Vagina (tissue), 2 donors: ENCODE data around the gene ARHGAP26. TPM values are rescaled to one million over a fixed set of nuclear protein-coding genes. Genes with fewer than 3 reads are reported as not detected.
A peak's percentile ranks its signal among the peaks of the same experiment; 100 is the strongest.

Experiments
- DNase-seq, 2 donors: peaks; one replicate each; pipeline ENCODE4 v3.0.0-alpha.2; 2017; ENCODE audit errors: extremely low spot score in 2 of 2
- H3K27ac ChIP-seq: fragments of 200-600 bp; sonication (generic); one replicate; pipeline ENCODE4 v1.5.1; 2019
- H3K27me3 ChIP-seq: fragments of 200-600 bp; sonication (generic); one replicate; pipeline ENCODE4 v1.5.1; 2019
- H3K36me3 ChIP-seq, 2 donors: fragments of 200-600 bp; sonication (generic); one replicate each; pipeline ENCODE4 v1.5.1; 2017 to 2019
- H3K4me1 ChIP-seq: fragments of 200-600 bp; sonication (generic); one replicate; pipeline ENCODE4 v1.5.1; 2019
- H3K4me3 ChIP-seq, 2 donors: fragments of 200-600 bp; sonication (generic); 1 replicate in 1 of 2; 2 replicates in 1 of 2; pipeline ENCODE4 v1.5.1; 2016 to 2019
- H3K9me3 ChIP-seq: fragments of 200-600 bp; sonication (generic); one replicate; pipeline ENCODE4 v1.5.1; 2019
- CTCF ChIP-seq, 3 experiments: fragments of 450-650 bp in 2 of 3; fragments of 200-600 bp in 1 of 3; sonication (generic) in 1 of 3; IDR thresholded peaks; one replicate each; pipeline ENCODE4 v1.5.1; 2017 to 2019; ENCODE audit warnings: antibody characterized with exemption in 3 of 3, mild to moderate bottlenecking in 2 of 3, moderate library complexity in 2 of 3
- POLR2A ChIP-seq, 2 donors: fragments of 450-650 bp; IDR thresholded peaks; one replicate each; pipeline ENCODE4 v1.6.1; 2017; ENCODE audit warnings: antibody characterized with exemption in 2 of 2, mild to moderate bottlenecking in 2 of 2, moderate library complexity in 2 of 2
- POLR2AphosphoS5 ChIP-seq, 2 donors: sonication (generic); formaldehyde crosslinking; IDR thresholded peaks; one replicate each; pipeline ENCODE4 v1.9.0; 2017; ENCODE audit warnings: antibody characterized with exemption in 2 of 2, mild to moderate bottlenecking in 2 of 2, low read depth in 1 of 2; ENCODE audit not compliant: insufficient read depth in 1 of 2
- intact Hi-C: fragments of 100-400 bp; cut with DNase I; formaldehyde crosslinking; loops from one replicate; pipeline ENCODE4 v1.15.1; 2023
- total RNA-seq: library from RNA; depleted of rRNA; stranded (reverse); fragments of >200 nt; gene quantifications from one replicate; pipeline ENCODE4 v1.2.3, GENCODE V29; 2016

The ARHGAP26 gene
- total RNA-seq, 1 donor from 2014 or later: 42.5 TPM

GRCh38 chr5:142865631-142866030 is 95.5 kb downstream of the ARHGAP26 start:
- TF ChIP-seq CTCF (IDR thresholded peaks at IDR 0.05) (no peak), POLR2A (IDR thresholded peaks at IDR 0.05) (no peak), POLR2AphosphoS5 (IDR thresholded peaks at IDR 0.05; ENCODE audit: insufficient read depth in 1 of 2, low read depth in 1 of 2) (no peak)
- no peak overlapping the region for H3K27ac ChIP-seq
- H3K4me3 ChIP-seq: no peak overlapping the region
- no peaks in the 10 kb centered on the region for H3K27me3 ChIP-seq
- no peak for DNase-seq
- H3K4me1 ChIP-seq: peaks cover 50% of the 10 kb centered on the region
- no peaks in the 10 kb centered on the region for H3K9me3 ChIP-seq
- no peaks in the 10 kb centered on the region for H3K36me3 ChIP-seq
- intact Hi-C loops: no loop called here

GRCh38 chr5:142866563-142867275 is 96.5 kb downstream of the ARHGAP26 start:
- no peak for DNase-seq
- intact Hi-C loops: no loop called here
- Histone ChIP-seq H3K9me3 (no peaks in the 10 kb centered on the region), H3K4me3 (no peak overlapping the region), H3K36me3 (no peaks in the 10 kb centered on the region), H3K4me1 (peaks cover 60% of the 10 kb centered on the region), H3K27me3 (no peaks in the 10 kb centered on the region), H3K27ac (no peak overlapping the region)
- peak; percentile 42 to 70 (median 66) for TF ChIP-seq CTCF (IDR thresholded peaks at IDR 0.05)
- no peak for TF ChIP-seq POLR2A (IDR thresholded peaks at IDR 0.05)

- Histone ChIP-seq H3K27ac (no peak overlapping the region), H3K9me3 (no peaks in the 10 kb centered on the region), H3K27me3 (no peaks in the 10 kb centered on the region), H3K36me3 (no peaks in the 10 kb centered on the region), H3K4me3 (no peak overlapping the region), H3K4me1 (peaks cover 49% of the 10 kb centered on the region)
- intact Hi-C loops: no loop called here
- TF ChIP-seq POLR2A (IDR thresholded peaks at IDR 0.05): no peak
- TF ChIP-seq POLR2AphosphoS5 (IDR thresholded peaks at IDR 0.05; ENCODE audit: insufficient read depth in 1 of 2, low read depth in 1 of 2): no peak
- DNase-seq: no peak
Observed at GRCh38 chr5:142869886-142870285, 99.7 kb downstream of the ARHGAP26 start.

GRCh38 chr5:142870532-142871362 is 100.6 kb downstream of the ARHGAP26 start:
- no peak for TF ChIP-seq POLR2AphosphoS5 (IDR thresholded peaks at IDR 0.05; ENCODE audit: insufficient read depth in 1 of 2, low read depth in 1 of 2)
- TF ChIP-seq POLR2A (IDR thresholded peaks at IDR 0.05): no peak
- no peak for TF ChIP-seq CTCF (IDR thresholded peaks at IDR 0.05)
- DNase-seq: no peak
- Histone ChIP-seq H3K4me1 (peaks cover 53% of the 10 kb centered on the region), H3K27ac (no peak overlapping the region), H3K27me3 (no peaks in the 10 kb centered on the region), H3K9me3 (no peaks in the 10 kb centered on the region), H3K4me3 (no peak overlapping the region), H3K36me3 (no peaks in the 10 kb centered on the region)
- intact Hi-C loops: no loop called here

GRCh38 chr5:142871363-142872193 is 101.4 kb downstream of the ARHGAP26 start:
- Histone ChIP-seq H3K36me3 (no peaks in the 10 kb centered on the region), H3K4me3 (no peak overlapping the region), H3K27ac (no peak overlapping the region), H3K4me1 (peaks cover 53% of the 10 kb centered on the region), H3K27me3 (no peaks in the 10 kb centered on the region), H3K9me3 (no peaks in the 10 kb centered on the region)
- DNase-seq: no peak
- TF ChIP-seq POLR2AphosphoS5 (IDR thresholded peaks at IDR 0.05; ENCODE audit: insufficient read depth in 1 of 2, low read depth in 1 of 2): no peak
- TF ChIP-seq CTCF (IDR thresholded peaks at IDR 0.05): no peak
- no peak for TF ChIP-seq POLR2A (IDR thresholded peaks at IDR 0.05)
- intact Hi-C loops: no loop called here
